GM21576 (cell line): ENCODE data around the gene ELAPOR2.
"Not testable (repeated sequence)": the region's sequence is repeated elsewhere in the genome, so short reads cannot be mapped to it uniquely, and the experiment has no call there.

ENCODE experiments used
- ATAC-seq: cut with Tn5 transposase; IDR thresholded peaks from one replicate; pipeline ENCODE4 v1.9.1; 2021; ENCODE audit warnings: mild to moderate bottlenecking, moderate library complexity; ENCODE audit not compliant: unreplicated experiment

The ELAPOR2 gene

GRCh38 chr7:87059525-87060287 is at the start of gene ELAPOR2:
Gene ELAPOR2, minus strand, starts transcription at chr7:87059654. Its CDS starts 141 bp downstream, at chr7:87059513.
- peak; percentile 95 for ATAC-seq

GRCh38 chr7:87107949-87108776 is 48.7 kb upstream of the ELAPOR2 start:
- ATAC-seq = no peak

GRCh38 chr7:87106974-87107612 is 47.6 kb upstream of the ELAPOR2 start:
- no peak for ATAC-seq

GRCh38 chr7:87105401-87105800 is 45.9 kb upstream of the ELAPOR2 start:
- no peak for ATAC-seq

GRCh38 chr7:87100326-87100725 is 40.9 kb upstream of the ELAPOR2 start:
- no peak for ATAC-seq

- not testable (repeated sequence) for ATAC-seq
Observed at GRCh38 chr7:87097375-87097774, 37.9 kb upstream of the ELAPOR2 start.

GRCh38 chr7:87094322-87094721 is 34.9 kb upstream of the ELAPOR2 start:
- no peak for ATAC-seq

GRCh38 chr7:87092568-87093091 is 33.2 kb upstream of the ELAPOR2 start:
- no peak for ATAC-seq

GRCh38 chr7:87091487-87092066 is 32.1 kb upstream of the ELAPOR2 start:
- ATAC-seq = no peak

GRCh38 chr7:87083865-87084519 is 24.5 kb upstream of the ELAPOR2 start:
- ATAC-seq = no peak

- no peak for ATAC-seq
Observed at GRCh38 chr7:87082675-87083074, 23.2 kb upstream of the ELAPOR2 start.

GRCh38 chr7:87075671-87076404 is 16.4 kb upstream of the ELAPOR2 start:
- ATAC-seq = peak; percentile 87

GRCh38 chr7:87067788-87068187 is 8.3 kb upstream of the ELAPOR2 start:
- ATAC-seq = no peak

- ATAC-seq = no peak
Observed at GRCh38 chr7:87060288-87060537, 759 bp upstream of the ELAPOR2 start.

GRCh38 chr7:87058744-87059524 is 520 bp downstream of the ELAPOR2 start:
- peak; percentile 44 for ATAC-seq

- ATAC-seq = no peak
Observed at GRCh38 chr7:87057210-87057609, 2.2 kb downstream of the ELAPOR2 start.

- no peak for ATAC-seq
Observed at GRCh38 chr7:87056346-87056745, 3.1 kb downstream of the ELAPOR2 start.

- ATAC-seq = no peak
Observed at GRCh38 chr7:87048839-87049238, 10.6 kb downstream of the ELAPOR2 start.

- ATAC-seq = no peak
Observed at GRCh38 chr7:87046456-87046855, 13.0 kb downstream of the ELAPOR2 start.
